Neural cell (in vitro differentiated cells): ENCODE data around the gene ABRAXAS1. TPM values are rescaled to one million over a fixed set of nuclear protein-coding genes. Genes with fewer than 3 reads are reported as not detected.
"Not testable (repeated sequence)": the region's sequence is repeated elsewhere in the genome, so short reads cannot be mapped to it uniquely, and the experiment has no call there.

Experiments
- H2AFZ ChIP-seq: fragments of 200-600, 300-800 bp; sonication (generic), shearing (Covaris generic); 2 replicates; pipeline ENCODE4 v1.6.0; 2014; ENCODE audit warnings: low read depth, mild to moderate bottlenecking, antibody characterized with exemption, low read length, moderate library complexity
- H3F3A ChIP-seq: fragments of 200-600 bp; shearing (Covaris generic); 2 replicates; pipeline ENCODE4 v1.6.1; 2016; ENCODE audit warnings: mild to moderate bottlenecking, moderate library complexity, mixed read lengths, antibody characterized with exemption, low read length; ENCODE audit not compliant: insufficient read depth, poor library complexity, severe bottlenecking
- H3K27ac ChIP-seq: fragments of 200-600, 300-800 bp; sonication (generic), shearing (Covaris generic); 2 replicates; pipeline ENCODE4 v1.5.1; 2014; ENCODE audit warnings: mild to moderate bottlenecking, low read length, moderate library complexity
- H3K27me3 ChIP-seq: fragments of 300-800, 200-600 bp; sonication (generic), shearing (Covaris generic); 2 replicates; pipeline ENCODE4 v1.6.0; 2014; ENCODE audit warnings: mild to moderate bottlenecking, low read depth, low read length, moderate library complexity; ENCODE audit not compliant: insufficient read depth
- H3K36me3 ChIP-seq: fragments of 300-800, 200-600 bp; sonication (generic), shearing (Covaris generic); 2 replicates; pipeline ENCODE4 v1.5.1; 2014; ENCODE audit warnings: mild to moderate bottlenecking, antibody characterized with exemption, low read length, moderate library complexity; ENCODE audit not compliant: insufficient read depth
- H3K4me2 ChIP-seq: fragments of 300-800, 200-600 bp; sonication (generic), shearing (Covaris generic); 2 replicates; pipeline ENCODE4 v1.6.0; 2014; ENCODE audit warnings: mild to moderate bottlenecking, low read length
- H3K4me3 ChIP-seq: fragments of 300-800, 200-600 bp; sonication (generic), shearing (Covaris generic); 2 replicates; pipeline ENCODE4 v1.5.1; 2014; ENCODE audit warnings: mild to moderate bottlenecking, low read length, moderate library complexity
- H3K79me2 ChIP-seq: fragments of 200-600 bp; shearing (Covaris generic); replicated peaks from 2 replicates; pipeline ENCODE4 v1.6.0; 2014; ENCODE audit warnings: mild to moderate bottlenecking, low read length, moderate library complexity; ENCODE audit not compliant: insufficient read depth
- H3K9ac ChIP-seq: fragments of 300-800, 200-600 bp; sonication (generic), shearing (Covaris generic); 2 replicates; pipeline ENCODE4 v1.6.1; 2016; ENCODE audit warnings: mild to moderate bottlenecking, low read length, mixed read lengths
- H3K9me2 ChIP-seq: fragments of 200-600 bp; shearing (Covaris generic); 2 replicates; pipeline ENCODE4 v1.6.1; 2016; ENCODE audit warnings: mild to moderate bottlenecking, low read length, mixed read lengths; ENCODE audit not compliant: insufficient read depth
- H3K9me3 ChIP-seq: fragments of 200-600, 300-800 bp; sonication (generic), shearing (Covaris generic); 2 replicates; pipeline ENCODE4 v1.6.1; 2016; ENCODE audit warnings: mild to moderate bottlenecking, mixed run types, low read length, moderate library complexity, mixed read lengths
- H4K20me1 ChIP-seq: fragments of 200-600 bp; shearing (Covaris generic); 2 replicates; pipeline ENCODE4 v1.6.1; 2016; ENCODE audit warnings: mild to moderate bottlenecking, mixed run types; ENCODE audit not compliant: insufficient read depth
- CTCF ChIP-seq: fragments of 450-650 bp; IDR thresholded peaks from 2 replicates; pipeline ENCODE4 v1.5.1; 2014; ENCODE audit warnings: antibody characterized with exemption, mild to moderate bottlenecking, moderate library complexity; ENCODE audit not compliant: poor library complexity, severe bottlenecking
- EP300 ChIP-seq: fragments of 450-650 bp; conservative IDR thresholded peaks from 2 replicates; pipeline ENCODE4 v1.6.1; 2014; ENCODE audit warnings: antibody characterized with exemption, mild to moderate bottlenecking, moderate library complexity; ENCODE audit not compliant: poor library complexity, severe bottlenecking
- EZH2 ChIP-seq: fragments of 200-600, 300-800 bp; shearing (Covaris generic), sonication (generic); IDR thresholded peaks from 2 replicates; pipeline ENCODE4 v1.6.1; 2014; ENCODE audit warnings: antibody characterized with exemption, low read length, borderline replicate concordance, mild to moderate bottlenecking; ENCODE audit not compliant: insufficient read depth, poor library complexity, severe bottlenecking
- MXI1 ChIP-seq: fragments of 450-650 bp; conservative IDR thresholded peaks from 2 replicates; pipeline ENCODE4 v1.6.1; 2014; ENCODE audit warnings: antibody characterized with exemption, mild to moderate bottlenecking; ENCODE audit not compliant: poor library complexity, severe bottlenecking
- POLR2AphosphoS5 ChIP-seq: IDR thresholded peaks from 2 replicates; pipeline ENCODE4 v1.6.1; 2012
- RAD21 ChIP-seq: fragments of 450-650 bp; conservative IDR thresholded peaks from 2 replicates; pipeline ENCODE4 v1.6.1; 2014; ENCODE audit warnings: antibody characterized with exemption, mild to moderate bottlenecking, moderate library complexity
- REST ChIP-seq: IDR thresholded peaks from 2 replicates; pipeline ENCODE4 v1.6.1; 2012; ENCODE audit warnings: borderline replicate concordance
- SMC3 ChIP-seq: fragments of 450-650 bp; conservative IDR thresholded peaks from 2 replicates; pipeline ENCODE4 v1.6.1; 2014; ENCODE audit warnings: antibody characterized with exemption, mild to moderate bottlenecking, moderate library complexity; ENCODE audit not compliant: poor library complexity
- TAF1 ChIP-seq: IDR thresholded peaks from 2 replicates; pipeline ENCODE4 v1.6.1; 2012; ENCODE audit warnings: low read depth
- polyA plus RNA-seq: library from polyadenylated mRNA; depleted of rRNA; stranded (reverse); fragments of >200 nt; gene quantifications from 2 replicates; pipeline ENCODE4 v1.2.3, GENCODE V29; 2014

ABRAXAS1 gene
- polyA plus RNA-seq, 1 donor from 2014 or later, result 1.1 TPM

- Histone ChIP-seq H3K27ac (no peak overlapping the region), H3K9me3 (no peaks in the 10 kb centered on the region), H3K79me2 (no peaks in the 10 kb centered on the region), H3K4me3 (no peak overlapping the region), H3K9me2 (no peaks in the 10 kb centered on the region), H3K36me3 (no peaks in the 10 kb centered on the region), H3F3A (no peaks in the 10 kb centered on the region), H3K27me3 (no peaks in the 10 kb centered on the region), H2AFZ (no peak overlapping the region), H3K9ac (no peak overlapping the region), H4K20me1 (no peaks in the 10 kb centered on the region), H3K4me2 (no peak overlapping the region)
- no peak for TF ChIP-seq REST
Measured at GRCh38 chr4:83510442-83510841, 25.5 kb upstream of the ABRAXAS1 start.

- not testable (repeated sequence) for H3K27ac ChIP-seq, H3K9me3 ChIP-seq, H3K36me3 ChIP-seq, H3K27me3 ChIP-seq, H3K9me2 ChIP-seq, H3K4me2 ChIP-seq, H3K4me3 ChIP-seq, H2AFZ ChIP-seq, H3K79me2 ChIP-seq, H3F3A ChIP-seq, H3K9ac ChIP-seq, H4K20me1 ChIP-seq
Measured at GRCh38 chr4:83509156-83509585, 24.3 kb upstream of the ABRAXAS1 start.

GRCh38 chr4:83504996-83505395 is 20.1 kb upstream of the ABRAXAS1 start:
- Histone ChIP-seq H3K27ac (no peak overlapping the region), H3K79me2 (no peaks in the 10 kb centered on the region), H3K36me3 (no peaks in the 10 kb centered on the region), H3K9ac (no peak overlapping the region), H3K9me3 (no peaks in the 10 kb centered on the region), H4K20me1 (no peaks in the 10 kb centered on the region), H3F3A (no peaks in the 10 kb centered on the region), H3K27me3 (no peaks in the 10 kb centered on the region), H3K9me2 (no peaks in the 10 kb centered on the region), H3K4me3 (no peak overlapping the region), H3K4me2 (no peak overlapping the region), H2AFZ (no peak overlapping the region)
- TF ChIP-seq TAF1 (no peak), EP300 (no peak), EZH2 (no peak), POLR2AphosphoS5 (no peak), CTCF (no peak), SMC3 (no peak), RAD21 (no peak), MXI1 (no peak), REST (no peak)
